Upper lobe of left lung (tissue), 6 donors: ENCODE results near the gene FLNB. TPM values are rescaled to one million over a fixed set of nuclear protein-coding genes. Genes with fewer than 3 reads are reported as not detected.

Source experiments
- ATAC-seq, 2 donors: fragments of 200-7000 bp; cut with Tn5 transposase; one replicate each; pipeline ENCODE4 v1.9.1; 2022; ENCODE audit warnings: mild to moderate bottlenecking in 2 of 2, moderate library complexity in 2 of 2; ENCODE audit not compliant: low FRiP score in 2 of 2
- DNase-seq, 2 donors: peaks; one replicate each; pipeline ENCODE4 v3.0.0-alpha.2; 2019 to 2020
- H3K27ac ChIP-seq, 4 donors: fragments of 200-600 bp; sonication (generic); one replicate each; pipeline ENCODE4 v1.5.1; 2016 to 2019
- H3K27me3 ChIP-seq, 4 donors: fragments of 200-600 bp; sonication (generic); one replicate each; pipeline ENCODE4 v1.5.1; 2017 to 2019
- H3K36me3 ChIP-seq, 4 donors: fragments of 200-600 bp; sonication (generic); one replicate each; pipeline ENCODE4 v1.5.1; 2016 to 2019
- H3K4me1 ChIP-seq, 4 donors: fragments of 200-600 bp; sonication (generic); one replicate each; pipeline ENCODE4 v1.5.1; 2018 to 2019
- H3K4me3 ChIP-seq, 4 donors: fragments of 200-600 bp; sonication (generic); one replicate each; pipeline ENCODE4 v1.5.1; 2017 to 2019; ENCODE audit warnings: mild to moderate bottlenecking in 2 of 4, moderate library complexity in 1 of 4
- H3K9me3 ChIP-seq, 4 donors: fragments of 200-600 bp; sonication (generic); one replicate each; pipeline ENCODE4 v1.5.1; 2018 to 2019
- CTCF ChIP-seq, 6 experiments: fragments of 450-650 bp in 4 of 6; fragments of 200-600 bp in 2 of 6; sonication (generic) in 2 of 6; IDR thresholded peaks; one replicate each; pipeline ENCODE4 v1.5.1; 2016 to 2019; ENCODE audit warnings: antibody characterized with exemption in 6 of 6
- EP300 ChIP-seq, 4 donors: sonication (generic); formaldehyde crosslinking; IDR thresholded peaks; one replicate each; pipeline ENCODE4 v1.5.1; 2017; ENCODE audit warnings: antibody characterized with exemption in 4 of 4, control low read depth in 2 of 4
- POLR2A ChIP-seq, 4 donors: fragments of 450-650 bp; IDR thresholded peaks; one replicate each; pipeline ENCODE4 v1.5.1; 2016 to 2017; ENCODE audit warnings: antibody characterized with exemption in 4 of 4, mild to moderate bottlenecking in 2 of 4
- POLR2AphosphoS5 ChIP-seq, 2 donors: sonication (generic); formaldehyde crosslinking; IDR thresholded peaks; one replicate each; pipeline ENCODE4 v1.5.1; 2017; ENCODE audit warnings: antibody characterized with exemption in 2 of 2
- WGBS, 2 donors: methylation state at CpG; one replicate each; pipeline ENCODE4 v1.1.5; 2017 to 2018; 5-methylcytosine and 5-hydroxymethylcytosine counted together
- total RNA-seq, 6 donors: library from RNA; depleted of rRNA in 4 of 6; stranded (reverse); fragments of >200 nt in 4 of 6; gene quantifications; one replicate each; pipeline versions ENCODE4 v1.1.0 to v1.2.1, GENCODE V29; 2016 to 2021
- donor health status: DM: no; HTN: no; CAD: no; lungs with moderate emphysema.
- donor health status: DM: no; HTN: yes; CAD: no; lungs with severe emphysema.

The FLNB gene
- total RNA-seq, 6 donors from 2014 or later = 101 to 193 (median 127) TPM

GRCh38 chr3:58155838-58156237, 147.6 kb downstream of the FLNB start:
- DNase-seq (peak in 1 of 2 donors; percentile 63), ATAC-seq (no peak)
- TF ChIP-seq POLR2AphosphoS5 (IDR thresholded peaks at IDR 0.05) (no peak), EP300 (IDR thresholded peaks at IDR 0.05) (no peak)
- H3K4me3 ChIP-seq = no peak overlapping the region
- H3K27ac ChIP-seq = no peak overlapping the region
- no peaks in the 10 kb centered on the region for H3K9me3 ChIP-seq
- no peaks in the 10 kb centered on the region for H3K27me3 ChIP-seq
- H3K36me3 ChIP-seq = peaks cover 11 to 85% (median 50%) of the 10 kb centered on the region in 4 donors
- WGBS, 2 donors = 100% methylated on average over 1 to 10 of the region's 10 CpGs
- no peaks in the 10 kb centered on the region for H3K4me1 ChIP-seq

- H3K4me3 ChIP-seq = no peak overlapping the region
- peaks cover 11 to 67% (median 39%) of the 10 kb centered on the region in 4 donors for H3K36me3 ChIP-seq
- ATAC-seq (no peak), DNase-seq (no peak)
- 90 to 91% methylated on average over 9 to 11 of the region's 11 CpGs for WGBS, 2 donors
- TF ChIP-seq POLR2AphosphoS5 (IDR thresholded peaks at IDR 0.05) = no peak
- no peak for TF ChIP-seq CTCF (IDR thresholded peaks at IDR 0.05)
- no peak for TF ChIP-seq POLR2A (IDR thresholded peaks at IDR 0.05)
- TF ChIP-seq EP300 (IDR thresholded peaks at IDR 0.05) = no peak
- H3K27me3 ChIP-seq = no peaks in the 10 kb centered on the region
- H3K27ac ChIP-seq = no peak overlapping the region
- peaks cover 0 to 3% (median 0%) of the 10 kb centered on the region in 4 donors for H3K9me3 ChIP-seq
- peaks cover 6 to 11% (median 9%) of the 10 kb centered on the region in 4 donors for H3K4me1 ChIP-seq
These were observed 149.5 kb downstream of the FLNB start for GRCh38 chr3:58157700-58158099.

GRCh38 chr3:58158442-58159153, 150.4 kb downstream of the FLNB start:
- Histone ChIP-seq H3K27ac (no peak overlapping the region), H3K4me1 (peaks cover 7 to 11% (median 9%) of the 10 kb centered on the region in 4 donors), H3K36me3 (peaks cover 6 to 67% (median 30%) of the 10 kb centered on the region in 4 donors), H3K9me3 (peaks cover 0 to 3% (median 0%) of the 10 kb centered on the region in 4 donors), H3K4me3 (no peak overlapping the region), H3K27me3 (no peaks in the 10 kb centered on the region)
- no peak for ATAC-seq
- DNase-seq = no peak
- TF ChIP-seq EP300 (IDR thresholded peaks at IDR 0.05) (no peak), POLR2A (IDR thresholded peaks at IDR 0.05) (no peak), POLR2AphosphoS5 (IDR thresholded peaks at IDR 0.05) (no peak), CTCF (IDR thresholded peaks at IDR 0.05) (no peak)
- WGBS, 2 donors = 94 to 97% methylated on average over 7 of the region's 7 CpGs

GRCh38 chr3:58160399-58160798, 152.2 kb downstream of the FLNB start:
- H3K4me3 ChIP-seq = no peak overlapping the region
- no peak for DNase-seq
- H3K9me3 ChIP-seq = peaks cover 0 to 3% (median 0%) of the 10 kb centered on the region in 4 donors
- no peak for ATAC-seq
- H3K27me3 ChIP-seq = no peaks in the 10 kb centered on the region
- H3K36me3 ChIP-seq = peaks cover 6 to 67% (median 27%) of the 10 kb centered on the region in 4 donors
- 91 to 100% methylated on average over 1 of the region's 1 CpG for WGBS, 2 donors
- H3K4me1 ChIP-seq = peaks cover 11 to 25% (median 23%) of the 10 kb centered on the region in 4 donors
- H3K27ac ChIP-seq = no peak overlapping the region
- TF ChIP-seq POLR2A (IDR thresholded peaks at IDR 0.05) = no peak
- TF ChIP-seq CTCF (IDR thresholded peaks at IDR 0.05) = no peak

- H3K27me3 ChIP-seq = no peaks in the 10 kb centered on the region
- peaks cover 11 to 28% (median 25%) of the 10 kb centered on the region in 4 donors for H3K4me1 ChIP-seq
- DNase-seq (peak in 1 of 2 donors; percentile 64), ATAC-seq (peak in 1 of 2 donors; percentile 42)
- TF ChIP-seq EP300 (IDR thresholded peaks at IDR 0.05) (no peak), POLR2A (IDR thresholded peaks at IDR 0.05) (no peak), CTCF (IDR thresholded peaks at IDR 0.05) (no peak), POLR2AphosphoS5 (IDR thresholded peaks at IDR 0.05) (peak in 1 of 2 donors; percentile 73)
- no peak overlapping the region for H3K4me3 ChIP-seq
- H3K36me3 ChIP-seq = peaks cover 0 to 58% (median 22%) of the 10 kb centered on the region in 4 donors
- 78 to 79% methylated on average over 11 of the region's 11 CpGs for WGBS, 2 donors
- H3K9me3 ChIP-seq = peaks cover 0 to 3% (median 0%) of the 10 kb centered on the region in 4 donors
- H3K27ac ChIP-seq = no peak overlapping the region
These were observed 153.5 kb downstream of the FLNB start for GRCh38 chr3:58161435-58162398.
